Kidney (tissue), 14 donors: ENCODE results near the gene THOC6. TPM values are rescaled to one million over a fixed set of nuclear protein-coding genes. Genes with fewer than 3 reads are reported as not detected.

ENCODE experiments used
- DNase-seq, 5 donors: peaks; one replicate each; pipeline ENCODE4 v3.0.0-alpha.2; 2013 to 2020
- FAIRE-seq: peaks from 2 replicates; lab custom pipeline; 2012; peaks lifted over from hg19 to GRCh38; lab: Jason Lieb, UNC
- H3K27ac ChIP-seq, 2 donors: one replicate each; pipeline ENCODE4 v1.7.0; 2013; ENCODE audit warnings: low read depth in 2 of 2, low read length in 2 of 2, inconsistent platforms in 1 of 2
- H3K27me3 ChIP-seq: one replicate; pipeline ENCODE4 v1.7.1; 2013; ENCODE audit warnings: low read length, inconsistent platforms; ENCODE audit not compliant: control insufficient read depth, insufficient read depth
- H3K36me3 ChIP-seq, 3 donors: one replicate each; pipeline versions ENCODE4 v1.7.0 to v1.7.1; 2013; ENCODE audit warnings: low read length in 3 of 3, control low read depth in 1 of 3, inconsistent platforms in 1 of 3; ENCODE audit not compliant: insufficient read depth in 3 of 3, control insufficient read depth in 2 of 3
- H3K4me1 ChIP-seq, 3 donors: one replicate each; pipeline versions ENCODE4 v1.7.0 to v1.7.1; 2013; ENCODE audit warnings: low read length in 3 of 3, inconsistent platforms in 1 of 3, low read depth in 1 of 3; ENCODE audit not compliant: control insufficient read depth in 2 of 3, insufficient read depth in 2 of 3
- H3K4me3 ChIP-seq, 3 donors: one replicate each; pipeline versions ENCODE4 v1.7.0 to v1.8.1; 2013; ENCODE audit warnings: low read length in 3 of 3, control low read depth in 1 of 3, inconsistent platforms in 1 of 3
- H3K9ac ChIP-seq, 3 donors: one replicate each; pipeline versions ENCODE4 v1.7.0 to v1.7.1; 2013; ENCODE audit warnings: low read length in 3 of 3, control low read depth in 1 of 3, inconsistent platforms in 1 of 3
- H3K9me3 ChIP-seq, 3 donors: one replicate each; pipeline versions ENCODE4 v1.7.0 to v1.7.1; 2013; ENCODE audit warnings: low read length in 3 of 3, control low read depth in 1 of 3, inconsistent platforms in 1 of 3; ENCODE audit not compliant: control insufficient read depth in 2 of 3, insufficient read depth in 1 of 3
- intact Hi-C: fragments of 100-400 bp; cut with DNase I; formaldehyde crosslinking; loops from one replicate; pipeline ENCODE4 v1.11.1; 2022
- polyA plus RNA-seq: library from polyadenylated mRNA; stranded (reverse); fragments of 350-450 nt; fragmentation: Illumina TruSeq; extraction: RNeasy Lipid Tissue Mini Kit (QIAGEN cat#74804); gene quantifications from one replicate; pipeline ENCODE4 v1.2.3, GENCODE V29; 2014; ENCODE audit warnings: low read depth, low replicate concordance; ENCODE audit not compliant: insufficient read depth
- total RNA-seq: library from RNA; stranded (reverse); fragmentation: NEBNext Ultra II Directional; extraction: Animal tissue kit (Norgen Biotek cat#: 25700); gene quantifications from one replicate; pipeline ENCODE4 v1.2.1, GENCODE V29; 2021
- TF ChIP-seq, protein P1 (sequence below): IDR thresholded peaks from 3 replicates; pipeline ENCODE4 v1.5.1; 2012; ENCODE audit warnings: mild to moderate bottlenecking, moderate library complexity, borderline replicate concordance; ENCODE audit not compliant: insufficient read depth; ENCODE audit errors: extremely low read depth
- donor health status: control.
- donor health status: control.
- donor health status: control.
- donor health status: control.
- donor health status: control.
- donor health status: DM: yes; HTN: yes; CAD: no.
- donor health status: Normal renal cell carcinoma (clear cell type).

THOC6 gene
- total and polyA plus RNA-seq, 2 donors from 2014 or later, result 21.2 to 26.1 TPM

- Histone ChIP-seq H3K9ac (no peak within 1 kb of the TSS), H3K27ac (no peak within 1 kb of the TSS), H3K9me3 (no peaks in the 10 kb centered on the region), H3K27me3 (peaks cover 31% of the 10 kb centered on the region), H3K36me3 (no peaks in the 10 kb centered on the region), H3K4me3 (no peak within 1 kb of the TSS), H3K4me1 (peaks cover 0 to 7% (median 0%) of the 10 kb centered on the region in 3 donors)
- FAIRE-seq (no peak), DNase-seq (peak; percentile 31 to 82 (median 46))
- TF ChIP-seq, protein P1, sequence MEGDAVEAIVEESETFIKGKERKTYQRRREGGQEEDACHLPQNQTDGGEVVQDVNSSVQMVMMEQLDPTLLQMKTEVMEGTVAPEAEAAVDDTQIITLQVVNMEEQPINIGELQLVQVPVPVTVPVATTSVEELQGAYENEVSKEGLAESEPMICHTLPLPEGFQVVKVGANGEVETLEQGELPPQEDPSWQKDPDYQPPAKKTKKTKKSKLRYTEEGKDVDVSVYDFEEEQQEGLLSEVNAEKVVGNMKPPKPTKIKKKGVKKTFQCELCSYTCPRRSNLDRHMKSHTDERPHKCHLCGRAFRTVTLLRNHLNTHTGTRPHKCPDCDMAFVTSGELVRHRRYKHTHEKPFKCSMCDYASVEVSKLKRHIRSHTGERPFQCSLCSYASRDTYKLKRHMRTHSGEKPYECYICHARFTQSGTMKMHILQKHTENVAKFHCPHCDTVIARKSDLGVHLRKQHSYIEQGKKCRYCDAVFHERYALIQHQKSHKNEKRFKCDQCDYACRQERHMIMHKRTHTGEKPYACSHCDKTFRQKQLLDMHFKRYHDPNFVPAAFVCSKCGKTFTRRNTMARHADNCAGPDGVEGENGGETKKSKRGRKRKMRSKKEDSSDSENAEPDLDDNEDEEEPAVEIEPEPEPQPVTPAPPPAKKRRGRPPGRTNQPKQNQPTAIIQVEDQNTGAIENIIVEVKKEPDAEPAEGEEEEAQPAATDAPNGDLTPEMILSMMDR, result no peak
- intact Hi-C loops, result no loop called here
Measured at GRCh38 chr16:3045758-3046640, 22.2 kb downstream of the THOC6 start, which contains the start of gene MMP25. Gene MMP25, plus strand, starts transcription at chr16:3046561. Its CDS starts 357 bp downstream, at chr16:3046918.

- intact Hi-C loops, result no loop called here
- Histone ChIP-seq H3K9me3 (no peaks in the 10 kb centered on the region), H3K27ac (no peak overlapping the region), H3K9ac (no peak overlapping the region), H3K36me3 (no peaks in the 10 kb centered on the region), H3K4me3 (no peak overlapping the region), H3K4me1 (peaks cover 0 to 7% (median 0%) of the 10 kb centered on the region in 3 donors), H3K27me3 (peaks cover 31% of the 10 kb centered on the region)
- TF ChIP-seq, protein P1, result no peak
- DNase-seq (peak in 1 of 5 donors; percentile 44), FAIRE-seq (no peak)
Measured at GRCh38 chr16:3046641-3047386, 23.0 kb downstream of the THOC6 start.

- Histone ChIP-seq H3K27me3 (peaks cover 31% of the 10 kb centered on the region), H3K27ac (no peak overlapping the region), H3K9ac (no peak overlapping the region), H3K4me1 (peaks cover 0 to 7% (median 0%) of the 10 kb centered on the region in 3 donors), H3K36me3 (no peaks in the 10 kb centered on the region), H3K9me3 (no peaks in the 10 kb centered on the region), H3K4me3 (no peak overlapping the region)
- FAIRE-seq, result no peak
- intact Hi-C loops, result no loop called here
- DNase-seq, result peak in 1 of 5 donors; percentile 45
- TF ChIP-seq, protein P1, result no peak
Measured at GRCh38 chr16:3047387-3047720, 23.5 kb downstream of the THOC6 start.
